ENCODE results near the gene PDGFD. TPM values are rescaled to one million over a fixed set of nuclear protein-coding genes. Genes with fewer than 3 reads are reported as not detected.

The PDGFD gene
- total RNA-seq, 1 experiment from 2014 or later: 2.6 TPM

DNA sequence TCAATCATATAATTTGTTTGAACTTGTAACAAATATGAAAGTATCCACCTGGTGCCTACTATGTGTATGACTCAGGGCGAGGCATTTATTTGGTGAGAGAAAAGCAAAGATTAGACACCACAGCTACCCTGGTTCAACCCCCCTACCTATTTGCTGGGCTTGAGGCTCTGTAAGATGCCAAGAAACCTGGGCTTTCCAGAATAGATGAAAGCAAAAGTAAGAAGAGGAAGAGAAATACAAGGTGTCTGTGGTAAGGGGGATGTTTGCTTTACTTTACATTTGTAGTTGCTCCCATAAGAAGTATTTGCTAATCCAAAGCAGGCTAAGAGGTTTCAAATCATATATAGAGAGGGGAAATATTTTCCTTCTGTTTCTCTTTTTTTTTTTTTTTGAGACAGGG, 65.8 kb downstream of the PDGFD start (continued):
- TF ChIP-seq, protein P1, sequence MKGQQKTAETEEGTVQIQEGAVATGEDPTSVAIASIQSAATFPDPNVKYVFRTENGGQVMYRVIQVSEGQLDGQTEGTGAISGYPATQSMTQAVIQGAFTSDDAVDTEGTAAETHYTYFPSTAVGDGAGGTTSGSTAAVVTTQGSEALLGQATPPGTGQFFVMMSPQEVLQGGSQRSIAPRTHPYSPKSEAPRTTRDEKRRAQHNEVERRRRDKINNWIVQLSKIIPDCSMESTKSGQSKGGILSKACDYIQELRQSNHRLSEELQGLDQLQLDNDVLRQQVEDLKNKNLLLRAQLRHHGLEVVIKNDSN (CRISPR knock-in tag; IDR thresholded peaks at IDR 0.05): no peak
- no peak for TF ChIP-seq ETV6 (CRISPR knock-in tag; IDR thresholded peaks at IDR 0.05)
- TF ChIP-seq EMX1 (CRISPR knock-in tag; IDR thresholded peaks at IDR 0.05): no peak
- no peak for TF ChIP-seq CREM (CRISPR knock-in tag; IDR thresholded peaks at IDR 0.05)
- TF ChIP-seq, protein P2, sequence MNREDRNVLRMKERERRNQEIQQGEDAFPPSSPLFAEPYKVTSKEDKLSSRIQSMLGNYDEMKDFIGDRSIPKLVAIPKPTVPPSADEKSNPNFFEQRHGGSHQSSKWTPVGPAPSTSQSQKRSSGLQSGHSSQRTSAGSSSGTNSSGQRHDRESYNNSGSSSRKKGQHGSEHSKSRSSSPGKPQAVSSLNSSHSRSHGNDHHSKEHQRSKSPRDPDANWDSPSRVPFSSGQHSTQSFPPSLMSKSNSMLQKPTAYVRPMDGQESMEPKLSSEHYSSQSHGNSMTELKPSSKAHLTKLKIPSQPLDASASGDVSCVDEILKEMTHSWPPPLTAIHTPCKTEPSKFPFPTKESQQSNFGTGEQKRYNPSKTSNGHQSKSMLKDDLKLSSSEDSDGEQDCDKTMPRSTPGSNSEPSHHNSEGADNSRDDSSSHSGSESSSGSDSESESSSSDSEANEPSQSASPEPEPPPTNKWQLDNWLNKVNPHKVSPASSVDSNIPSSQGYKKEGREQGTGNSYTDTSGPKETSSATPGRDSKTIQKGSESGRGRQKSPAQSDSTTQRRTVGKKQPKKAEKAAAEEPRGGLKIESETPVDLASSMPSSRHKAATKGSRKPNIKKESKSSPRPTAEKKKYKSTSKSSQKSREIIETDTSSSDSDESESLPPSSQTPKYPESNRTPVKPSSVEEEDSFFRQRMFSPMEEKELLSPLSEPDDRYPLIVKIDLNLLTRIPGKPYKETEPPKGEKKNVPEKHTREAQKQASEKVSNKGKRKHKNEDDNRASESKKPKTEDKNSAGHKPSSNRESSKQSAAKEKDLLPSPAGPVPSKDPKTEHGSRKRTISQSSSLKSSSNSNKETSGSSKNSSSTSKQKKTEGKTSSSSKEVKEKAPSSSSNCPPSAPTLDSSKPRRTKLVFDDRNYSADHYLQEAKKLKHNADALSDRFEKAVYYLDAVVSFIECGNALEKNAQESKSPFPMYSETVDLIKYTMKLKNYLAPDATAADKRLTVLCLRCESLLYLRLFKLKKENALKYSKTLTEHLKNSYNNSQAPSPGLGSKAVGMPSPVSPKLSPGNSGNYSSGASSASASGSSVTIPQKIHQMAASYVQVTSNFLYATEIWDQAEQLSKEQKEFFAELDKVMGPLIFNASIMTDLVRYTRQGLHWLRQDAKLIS (CRISPR knock-in tag; IDR thresholded peaks at IDR 0.05; ENCODE audit: borderline replicate concordance): no peak

DNA sequence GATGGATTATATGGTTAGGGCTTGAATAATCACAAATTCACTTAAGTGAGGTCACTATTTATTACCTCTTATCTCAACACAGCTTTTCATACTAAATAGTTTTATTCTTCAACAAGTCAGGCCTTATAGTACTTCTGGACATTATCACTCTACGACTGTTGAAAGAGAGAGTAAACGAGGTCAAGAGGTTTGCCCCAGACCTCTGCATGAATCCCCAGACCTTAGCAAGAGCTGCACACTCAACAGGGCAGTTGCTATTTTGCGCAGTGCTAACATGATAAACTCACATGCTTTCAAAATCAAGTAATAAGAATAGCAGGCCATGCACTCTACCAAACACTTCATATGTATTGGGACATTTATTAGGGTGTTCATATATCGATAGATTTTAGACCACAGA, 67.0 kb downstream of the PDGFD start:
- ChIA-PET CTCF (no interaction called here), POLR2A (no interaction called here)
- no peak for ATAC-seq
- Mint-ChIP-seq H3K4me3 (no peak overlapping the region), H3K9me3 (peaks cover 5% of the 10 kb centered on the region; the same call in 1 of the 2 replicates), H3K27me3 (ENCODE audit: low read depth) (no peaks in the 10 kb centered on the region), H3K36me3 (peaks cover 2% of the 10 kb centered on the region; the same call in 1 of the 2 replicates), H3K4me1 (no peaks in the 10 kb centered on the region), H3K27ac (no peak overlapping the region)
- DNase-seq (ENCODE audit: low spot score): no peak
- no peak for TF ChIP-seq GABPB1 (CRISPR knock-in tag; IDR thresholded peaks at IDR 0.05)
- no peak for TF ChIP-seq NR1H2 (CRISPR knock-in tag; IDR thresholded peaks at IDR 0.05)
- TF ChIP-seq FOXK1 (CRISPR knock-in tag; IDR thresholded peaks at IDR 0.05): no peak
- no peak for TF ChIP-seq MXD4 (CRISPR knock-in tag; IDR thresholded peaks at IDR 0.05; ENCODE audit: borderline replicate concordance)
- TF ChIP-seq TP53 (CRISPR knock-in tag; IDR thresholded peaks at IDR 0.05): no peak
- no peak for TF ChIP-seq JAZF1 (CRISPR knock-in tag; IDR thresholded peaks at IDR 0.05)
- no peak for TF ChIP-seq IRF2 (CRISPR knock-in tag; IDR thresholded peaks at IDR 0.05; ENCODE audit: borderline replicate concordance, low read depth)
- TF ChIP-seq, protein P3, sequence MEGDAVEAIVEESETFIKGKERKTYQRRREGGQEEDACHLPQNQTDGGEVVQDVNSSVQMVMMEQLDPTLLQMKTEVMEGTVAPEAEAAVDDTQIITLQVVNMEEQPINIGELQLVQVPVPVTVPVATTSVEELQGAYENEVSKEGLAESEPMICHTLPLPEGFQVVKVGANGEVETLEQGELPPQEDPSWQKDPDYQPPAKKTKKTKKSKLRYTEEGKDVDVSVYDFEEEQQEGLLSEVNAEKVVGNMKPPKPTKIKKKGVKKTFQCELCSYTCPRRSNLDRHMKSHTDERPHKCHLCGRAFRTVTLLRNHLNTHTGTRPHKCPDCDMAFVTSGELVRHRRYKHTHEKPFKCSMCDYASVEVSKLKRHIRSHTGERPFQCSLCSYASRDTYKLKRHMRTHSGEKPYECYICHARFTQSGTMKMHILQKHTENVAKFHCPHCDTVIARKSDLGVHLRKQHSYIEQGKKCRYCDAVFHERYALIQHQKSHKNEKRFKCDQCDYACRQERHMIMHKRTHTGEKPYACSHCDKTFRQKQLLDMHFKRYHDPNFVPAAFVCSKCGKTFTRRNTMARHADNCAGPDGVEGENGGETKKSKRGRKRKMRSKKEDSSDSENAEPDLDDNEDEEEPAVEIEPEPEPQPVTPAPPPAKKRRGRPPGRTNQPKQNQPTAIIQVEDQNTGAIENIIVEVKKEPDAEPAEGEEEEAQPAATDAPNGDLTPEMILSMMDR (IDR thresholded peaks at IDR 0.05): no peak
- no peak for TF ChIP-seq NR3C1 (CRISPR knock-in tag; conservative IDR thresholded peaks at IDR 0.05; ENCODE audit: low read depth)
- TF ChIP-seq TEAD1 (CRISPR knock-in tag; IDR thresholded peaks at IDR 0.05): no peak
- TF ChIP-seq, protein P4, sequence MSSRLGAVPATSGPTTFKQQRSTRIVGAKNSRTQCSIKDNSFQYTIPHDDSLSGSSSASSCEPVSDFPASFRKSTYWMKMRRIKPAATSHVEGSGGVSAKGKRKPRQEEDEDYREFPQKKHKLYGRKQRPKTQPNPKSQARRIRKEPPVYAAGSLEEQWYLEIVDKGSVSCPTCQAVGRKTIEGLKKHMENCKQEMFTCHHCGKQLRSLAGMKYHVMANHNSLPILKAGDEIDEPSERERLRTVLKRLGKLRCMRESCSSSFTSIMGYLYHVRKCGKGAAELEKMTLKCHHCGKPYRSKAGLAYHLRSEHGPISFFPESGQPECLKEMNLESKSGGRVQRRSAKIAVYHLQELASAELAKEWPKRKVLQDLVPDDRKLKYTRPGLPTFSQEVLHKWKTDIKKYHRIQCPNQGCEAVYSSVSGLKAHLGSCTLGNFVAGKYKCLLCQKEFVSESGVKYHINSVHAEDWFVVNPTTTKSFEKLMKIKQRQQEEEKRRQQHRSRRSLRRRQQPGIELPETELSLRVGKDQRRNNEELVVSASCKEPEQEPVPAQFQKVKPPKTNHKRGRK (CRISPR knock-in tag; IDR thresholded peaks at IDR 0.05; ENCODE audit: borderline replicate concordance): no peak
- TF ChIP-seq, protein P5, sequence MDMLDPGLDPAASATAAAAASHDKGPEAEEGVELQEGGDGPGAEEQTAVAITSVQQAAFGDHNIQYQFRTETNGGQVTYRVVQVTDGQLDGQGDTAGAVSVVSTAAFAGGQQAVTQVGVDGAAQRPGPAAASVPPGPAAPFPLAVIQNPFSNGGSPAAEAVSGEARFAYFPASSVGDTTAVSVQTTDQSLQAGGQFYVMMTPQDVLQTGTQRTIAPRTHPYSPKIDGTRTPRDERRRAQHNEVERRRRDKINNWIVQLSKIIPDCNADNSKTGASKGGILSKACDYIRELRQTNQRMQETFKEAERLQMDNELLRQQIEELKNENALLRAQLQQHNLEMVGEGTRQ (CRISPR knock-in tag; IDR thresholded peaks at IDR 0.05): no peak
- TF ChIP-seq, protein P6, sequence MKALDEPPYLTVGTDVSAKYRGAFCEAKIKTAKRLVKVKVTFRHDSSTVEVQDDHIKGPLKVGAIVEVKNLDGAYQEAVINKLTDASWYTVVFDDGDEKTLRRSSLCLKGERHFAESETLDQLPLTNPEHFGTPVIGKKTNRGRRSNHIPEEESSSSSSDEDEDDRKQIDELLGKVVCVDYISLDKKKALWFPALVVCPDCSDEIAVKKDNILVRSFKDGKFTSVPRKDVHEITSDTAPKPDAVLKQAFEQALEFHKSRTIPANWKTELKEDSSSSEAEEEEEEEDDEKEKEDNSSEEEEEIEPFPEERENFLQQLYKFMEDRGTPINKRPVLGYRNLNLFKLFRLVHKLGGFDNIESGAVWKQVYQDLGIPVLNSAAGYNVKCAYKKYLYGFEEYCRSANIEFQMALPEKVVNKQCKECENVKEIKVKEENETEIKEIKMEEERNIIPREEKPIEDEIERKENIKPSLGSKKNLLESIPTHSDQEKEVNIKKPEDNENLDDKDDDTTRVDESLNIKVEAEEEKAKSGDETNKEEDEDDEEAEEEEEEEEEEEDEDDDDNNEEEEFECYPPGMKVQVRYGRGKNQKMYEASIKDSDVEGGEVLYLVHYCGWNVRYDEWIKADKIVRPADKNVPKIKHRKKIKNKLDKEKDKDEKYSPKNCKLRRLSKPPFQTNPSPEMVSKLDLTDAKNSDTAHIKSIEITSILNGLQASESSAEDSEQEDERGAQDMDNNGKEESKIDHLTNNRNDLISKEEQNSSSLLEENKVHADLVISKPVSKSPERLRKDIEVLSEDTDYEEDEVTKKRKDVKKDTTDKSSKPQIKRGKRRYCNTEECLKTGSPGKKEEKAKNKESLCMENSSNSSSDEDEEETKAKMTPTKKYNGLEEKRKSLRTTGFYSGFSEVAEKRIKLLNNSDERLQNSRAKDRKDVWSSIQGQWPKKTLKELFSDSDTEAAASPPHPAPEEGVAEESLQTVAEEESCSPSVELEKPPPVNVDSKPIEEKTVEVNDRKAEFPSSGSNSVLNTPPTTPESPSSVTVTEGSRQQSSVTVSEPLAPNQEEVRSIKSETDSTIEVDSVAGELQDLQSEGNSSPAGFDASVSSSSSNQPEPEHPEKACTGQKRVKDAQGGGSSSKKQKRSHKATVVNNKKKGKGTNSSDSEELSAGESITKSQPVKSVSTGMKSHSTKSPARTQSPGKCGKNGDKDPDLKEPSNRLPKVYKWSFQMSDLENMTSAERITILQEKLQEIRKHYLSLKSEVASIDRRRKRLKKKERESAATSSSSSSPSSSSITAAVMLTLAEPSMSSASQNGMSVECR (CRISPR knock-in tag; IDR thresholded peaks at IDR 0.05; ENCODE audit: borderline replicate concordance): no peak
- TF ChIP-seq JUN (CRISPR knock-in tag; IDR thresholded peaks at IDR 0.05): no peak
- no peak for TF ChIP-seq EMX1 (CRISPR knock-in tag; IDR thresholded peaks at IDR 0.05)
- TF ChIP-seq NFYB (CRISPR knock-in tag; conservative IDR thresholded peaks at IDR 0.05; ENCODE audit: low read depth): no peak
- no peak for TF ChIP-seq FOXJ3 (CRISPR knock-in tag; IDR thresholded peaks at IDR 0.05; ENCODE audit: borderline replicate concordance)
- TF ChIP-seq, protein P7, sequence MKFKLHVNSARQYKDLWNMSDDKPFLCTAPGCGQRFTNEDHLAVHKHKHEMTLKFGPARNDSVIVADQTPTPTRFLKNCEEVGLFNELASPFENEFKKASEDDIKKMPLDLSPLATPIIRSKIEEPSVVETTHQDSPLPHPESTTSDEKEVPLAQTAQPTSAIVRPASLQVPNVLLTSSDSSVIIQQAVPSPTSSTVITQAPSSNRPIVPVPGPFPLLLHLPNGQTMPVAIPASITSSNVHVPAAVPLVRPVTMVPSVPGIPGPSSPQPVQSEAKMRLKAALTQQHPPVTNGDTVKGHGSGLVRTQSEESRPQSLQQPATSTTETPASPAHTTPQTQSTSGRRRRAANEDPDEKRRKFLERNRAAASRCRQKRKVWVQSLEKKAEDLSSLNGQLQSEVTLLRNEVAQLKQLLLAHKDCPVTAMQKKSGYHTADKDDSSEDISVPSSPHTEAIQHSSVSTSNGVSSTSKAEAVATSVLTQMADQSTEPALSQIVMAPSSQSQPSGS (CRISPR knock-in tag; IDR thresholded peaks at IDR 0.05; ENCODE audit: borderline replicate concordance, low read depth): no peak

Data from WTC11 (cell line).